Endothelial cell (in vitro differentiated cells): Measurements from ENCODE around the gene OCA2. TPM values are rescaled to one million over a fixed set of nuclear protein-coding genes. Genes with fewer than 3 reads are reported as not detected.
"Not testable (repeated sequence)": the region's sequence is repeated elsewhere in the genome, so short reads cannot be mapped to it uniquely, and the experiment has no call there.

Experiments used
- DNase-seq: peaks from one replicate; pipeline ENCODE4 v3.0.0; 2021; ENCODE audit warnings: low spot score
- H3K27ac Mint-ChIP-seq: one replicate; pipeline ENCODE4 v1.8.0; 2021; ENCODE audit warnings: mixed read lengths, inconsistent platforms; ENCODE audit not compliant: unreplicated experiment
- H3K27me3 Mint-ChIP-seq: one replicate; pipeline ENCODE4 v1.8.0; 2021; ENCODE audit warnings: mild to moderate bottlenecking, moderate library complexity, mixed read lengths, inconsistent platforms; ENCODE audit not compliant: unreplicated experiment
- H3K36me3 Mint-ChIP-seq: one replicate; pipeline ENCODE4 v1.8.0; 2021; ENCODE audit warnings: mild to moderate bottlenecking, low read depth, mixed read lengths, inconsistent platforms; ENCODE audit not compliant: unreplicated experiment
- H3K4me1 Mint-ChIP-seq: one replicate; pipeline ENCODE4 v1.8.0; 2021; ENCODE audit warnings: mild to moderate bottlenecking, mixed read lengths, inconsistent platforms; ENCODE audit not compliant: unreplicated experiment
- H3K4me3 Mint-ChIP-seq: one replicate; pipeline ENCODE4 v1.8.0; 2021; ENCODE audit warnings: mild to moderate bottlenecking, mixed read lengths, inconsistent platforms; ENCODE audit not compliant: unreplicated experiment
- H3K9me3 Mint-ChIP-seq: one replicate; pipeline ENCODE4 v1.8.0; 2021; ENCODE audit warnings: mixed read lengths, inconsistent platforms; ENCODE audit not compliant: unreplicated experiment
- CTCF ChIP-seq: fragments of 200-600 bp; sonication (generic); IDR thresholded peaks from one replicate; pipeline ENCODE4 v1.5.0; 2021; ENCODE audit warnings: antibody characterized with exemption; ENCODE audit not compliant: unreplicated experiment
- total RNA-seq: library from RNA; stranded (reverse); fragmentation: NEBNext Ultra II Directional; extraction: Animal tissue kit (Norgen Biotek cat#: 25700); gene quantifications from one replicate; pipeline ENCODE4 v1.2.1, GENCODE V29; 2021; ENCODE audit not compliant: unreplicated experiment

The OCA2 gene
- total RNA-seq, 1 donor from 2014 or later, result not detected

- DNase-seq, result no peak
- no peak overlapping the region for H3K27ac Mint-ChIP-seq
- H3K27me3 Mint-ChIP-seq, result no peaks in the 10 kb centered on the region
- no peaks in the 10 kb centered on the region for H3K9me3 Mint-ChIP-seq
- H3K4me3 Mint-ChIP-seq, result no peak overlapping the region
- H3K4me1 Mint-ChIP-seq, result no peaks in the 10 kb centered on the region
- H3K36me3 Mint-ChIP-seq, result no peaks in the 10 kb centered on the region
- TF ChIP-seq CTCF, result no peak
Measured at GRCh38 chr15:28012231-28012630, 86.9 kb downstream of the OCA2 start.

DNA sequence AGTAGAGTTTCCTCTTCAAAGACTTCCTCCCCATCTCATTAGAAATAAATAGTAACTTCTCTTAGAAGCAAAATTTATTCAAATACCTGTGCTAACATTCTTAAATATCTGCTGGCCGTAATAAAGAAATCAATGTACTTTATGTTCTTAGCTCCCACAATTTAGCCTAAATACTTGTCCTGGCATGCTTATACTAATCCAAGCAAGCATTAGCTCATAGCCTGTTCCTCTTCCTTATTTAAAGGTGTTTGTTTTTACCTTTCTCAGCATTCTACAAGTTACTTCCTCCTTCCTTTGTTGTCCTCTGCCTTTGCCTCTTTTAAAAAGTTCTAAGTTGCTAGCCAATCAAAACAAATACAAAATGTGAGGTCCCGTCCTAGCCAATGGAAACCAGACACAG is 90.9 kb downstream of the OCA2 start:
- H3K27ac Mint-ChIP-seq, H3K9me3 Mint-ChIP-seq, H3K36me3 Mint-ChIP-seq, DNase-seq, H3K4me1 Mint-ChIP-seq, H3K4me3 Mint-ChIP-seq, H3K27me3 Mint-ChIP-seq: not testable (repeated sequence)

- no peak overlapping the region for H3K4me3 Mint-ChIP-seq
- no peak for DNase-seq
Measured at GRCh38 chr15:28006116-28006905, 92.8 kb downstream of the OCA2 start.

DNA sequence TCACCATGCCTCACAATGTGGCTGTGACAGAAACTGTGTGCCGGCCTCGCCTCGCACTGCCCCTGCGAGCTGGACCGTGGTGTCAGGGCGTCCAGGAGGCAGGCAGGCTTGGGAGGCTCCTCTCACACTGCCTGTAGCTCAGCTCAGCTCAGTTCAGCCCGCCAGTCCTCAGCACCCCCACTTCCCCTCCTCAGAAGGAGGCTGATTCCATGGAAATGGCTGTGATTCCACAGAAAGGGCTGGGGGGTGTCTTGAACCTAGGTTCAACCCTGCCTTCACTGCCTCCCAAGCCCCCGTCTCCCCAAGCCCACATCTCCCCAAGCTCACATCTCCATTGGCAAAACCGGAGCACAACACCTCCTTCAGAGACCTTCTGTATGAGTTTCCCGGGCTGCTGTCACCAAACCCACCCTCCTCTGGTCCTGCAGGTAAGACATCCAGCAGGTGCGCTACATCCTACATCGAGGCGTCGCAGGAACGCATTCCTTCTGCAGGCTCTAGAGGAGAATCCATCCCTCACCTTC is 94.0 kb downstream of the OCA2 start:
- no peak overlapping the region for H3K27ac Mint-ChIP-seq
- no peak for TF ChIP-seq CTCF
- no peaks in the 10 kb centered on the region for H3K36me3 Mint-ChIP-seq
- no peaks in the 10 kb centered on the region for H3K9me3 Mint-ChIP-seq
- no peaks in the 10 kb centered on the region for H3K4me1 Mint-ChIP-seq
- no peak overlapping the region for H3K4me3 Mint-ChIP-seq
- H3K27me3 Mint-ChIP-seq, result peaks cover 10% of the 10 kb centered on the region
- no peak for DNase-seq

More at GRCh38 chr15:28006116-28006905, 92.8 kb downstream of the OCA2 start:
- H3K36me3 Mint-ChIP-seq, result no peaks in the 10 kb centered on the region
- no peak overlapping the region for H3K27ac Mint-ChIP-seq
- no peaks in the 10 kb centered on the region for H3K9me3 Mint-ChIP-seq
- no peak for TF ChIP-seq CTCF
- H3K4me1 Mint-ChIP-seq, result no peaks in the 10 kb centered on the region
- peaks cover 10% of the 10 kb centered on the region for H3K27me3 Mint-ChIP-seq

- DNase-seq, result no peak
- no peaks in the 10 kb centered on the region for H3K4me1 Mint-ChIP-seq
- TF ChIP-seq CTCF, result no peak
- no peak overlapping the region for H3K27ac Mint-ChIP-seq
- H3K9me3 Mint-ChIP-seq, result no peaks in the 10 kb centered on the region
- H3K4me3 Mint-ChIP-seq, result no peak overlapping the region
- H3K36me3 Mint-ChIP-seq, result no peaks in the 10 kb centered on the region
- peaks cover 10% of the 10 kb centered on the region for H3K27me3 Mint-ChIP-seq
Measured at GRCh38 chr15:28004143-28005003, 94.7 kb downstream of the OCA2 start.
